K562 treated with DMSO at 1 percent for 24 hours (cell line): ENCODE data around the gene GGTA1. TPM values are rescaled to one million over a fixed set of nuclear protein-coding genes. Genes with fewer than 3 reads are reported as not detected.

Experiments
- total RNA-seq: library from RNA; unstranded; fragments of 300-600 nt; gene quantifications from 2 replicates; pipeline ENCODE4 v1.2.3, GENCODE V29; 2022; ENCODE audit warnings: low read depth; ENCODE audit not compliant: insufficient read depth

GGTA1 gene
- 0.09 TPM in 1 of 2 replicates, not detected in the other for total RNA-seq

DNA sequence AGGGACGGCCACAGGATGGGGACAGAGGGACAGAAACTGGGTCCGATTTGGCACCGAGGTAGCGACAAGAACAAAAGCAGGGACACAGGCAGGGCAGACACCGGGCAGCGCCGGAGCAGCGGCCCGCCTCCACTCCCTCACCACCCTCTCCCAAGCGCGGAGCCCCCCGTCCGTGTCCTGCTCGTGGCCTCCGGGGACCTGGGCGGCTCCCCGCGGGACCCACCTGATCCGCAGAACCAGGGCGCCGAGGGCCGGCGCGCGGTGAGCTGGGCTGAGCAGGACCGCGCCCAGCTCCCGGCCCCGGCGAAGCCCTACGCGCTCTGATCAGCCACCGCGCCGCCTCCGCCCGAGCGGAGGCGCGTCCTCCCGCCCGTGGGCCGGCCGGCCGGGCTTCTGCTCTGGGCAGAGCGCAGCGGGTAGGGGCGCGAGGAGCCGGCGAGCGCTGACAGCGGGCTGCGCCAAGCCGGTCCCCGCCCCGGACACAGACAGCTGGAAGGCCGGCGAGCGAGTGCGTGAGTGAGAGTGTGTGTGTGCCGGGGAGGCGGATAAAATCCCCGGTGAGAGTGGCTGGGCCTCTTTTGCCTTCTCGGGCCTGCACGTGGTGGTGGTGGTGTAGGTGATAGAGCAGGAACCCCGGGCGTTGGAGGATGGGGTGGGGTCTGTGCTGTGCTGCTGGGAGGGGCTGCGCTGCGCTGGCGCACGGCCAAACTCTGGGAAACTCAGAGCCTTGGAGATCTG, at the start of gene GGTA1:
TSS of gene GGTA1 (minus strand) at position 418 of the 738 bp plus-strand sequence. CDS start 31,922 bp downstream, outside the sequence.

Other genes starting within 250 kb of the GGTA1 start
- gene GSN, start 231.7 kb downstream of the GGTA1 start, total RNA-seq: 96.6 TPM in 2 replicates
- 28.4 and 32.6 TPM in 2 replicates for gene STOM, start 129.6 kb downstream of the GGTA1 start, total RNA-seq
- 0.10 and 0.44 TPM in 2 replicates for gene DAB2IP, start 151.8 kb upstream of the GGTA1 start, total RNA-seq